IMR-90 (cell line): ENCODE data around the gene ACBD5. TPM values are rescaled to one million over a fixed set of nuclear protein-coding genes. Genes with fewer than 3 reads are reported as not detected.

Experiments used
- ATAC-seq: fragments of 200-7000 bp; cut with Tn5 transposase; 2 replicates; pipeline ENCODE4 v1.9.1; 2020; ENCODE audit warnings: low read depth, mild to moderate bottlenecking, moderate library complexity
- BruUV-seq: library from RNA; stranded (reverse); fragments of 400-500 nt; replicated peaks from 2 replicates; lab custom pipeline; 2021; lab: Mats Ljungman, UMichigan
- CTCF ChIA-PET: fragments of 300-600 bp; formaldehyde crosslinking; extraction: SDS; loops from one replicate; lab custom pipeline; 2021; ENCODE audit warnings: antibody characterized with exemption; lab: Yijun Ruan, JAX
- POLR2A ChIA-PET: fragments of 300-600 bp; sonication (Branson Sonifier 250); formaldehyde crosslinking; loops from one replicate; lab custom pipeline; 2022; ENCODE audit warnings: antibody characterized with exemption; ENCODE audit not compliant: unreplicated experiment; lab: Charles Lee
- DNase-seq: peaks from one replicate; pipeline ENCODE4 v3.0.0; 2013
- H2AFZ ChIP-seq: replicated peaks from 2 replicates; pipeline ENCODE3; 2013; ENCODE audit warnings: low read length, mild to moderate bottlenecking; ENCODE audit not compliant: poor library complexity
- H2AK5ac ChIP-seq: 2 replicates; pipeline ENCODE4 v1.6.1; 2013; ENCODE audit warnings: low read depth, low read length, inconsistent platforms
- H2AK9ac ChIP-seq: replicated peaks from 2 replicates; pipeline ENCODE3; 2013; ENCODE audit warnings: mild to moderate bottlenecking, low read depth, low read length, moderate library complexity; ENCODE audit not compliant: poor library complexity
- H2BK120ac ChIP-seq: 2 replicates; pipeline ENCODE4 v1.6.1; 2013; ENCODE audit warnings: low read depth, low read length, inconsistent platforms
- H2BK15ac ChIP-seq: 3 replicates; pipeline ENCODE4 v1.6.1; 2013; ENCODE audit warnings: low read depth, low read length, inconsistent platforms
- H2BK20ac ChIP-seq: 2 replicates; pipeline ENCODE4 v1.6.1; 2013; ENCODE audit warnings: low read depth, mild to moderate bottlenecking, inconsistent platforms, low read length, moderate library complexity
- H2BK5ac ChIP-seq: 2 replicates; pipeline ENCODE4 v1.6.1; 2013; ENCODE audit warnings: mild to moderate bottlenecking, low read depth, low read length, inconsistent platforms; ENCODE audit not compliant: poor library complexity, severe bottlenecking
- H3K14ac ChIP-seq: replicated peaks from 2 replicates; pipeline ENCODE4 v1.6.1; 2013; ENCODE audit warnings: low read depth, low read length, inconsistent platforms
- H3K18ac ChIP-seq: 2 replicates; pipeline ENCODE4 v1.6.1; 2013; ENCODE audit warnings: low read depth, low read length, control low read depth
- H3K23ac ChIP-seq: 2 replicates; pipeline ENCODE4 v1.6.1; 2013; ENCODE audit warnings: low read depth, low read length, inconsistent platforms
- H3K27ac ChIP-seq: 2 replicates; pipeline ENCODE4 v1.5.1; 2013; ENCODE audit warnings: mild to moderate bottlenecking, control low read depth, low read length; ENCODE audit not compliant: insufficient read depth
- H3K27me3 ChIP-seq: 2 replicates; pipeline ENCODE4 v1.6.1; 2013; ENCODE audit warnings: low read length; ENCODE audit not compliant: control insufficient read depth, insufficient read depth
- H3K36me3 ChIP-seq: 2 replicates; pipeline ENCODE4 v1.6.1; 2013; ENCODE audit warnings: low read length, mixed read lengths; ENCODE audit not compliant: control insufficient read depth, insufficient read depth
- H3K4ac ChIP-seq: 2 replicates; pipeline ENCODE4 v1.6.1; 2013; ENCODE audit warnings: low read depth, low read length, inconsistent platforms
- H3K4me1 ChIP-seq: 2 replicates; pipeline ENCODE4 v1.6.1; 2013; ENCODE audit warnings: low read length, mixed read lengths; ENCODE audit not compliant: control insufficient read depth, insufficient read depth
- H3K4me2 ChIP-seq: 2 replicates; pipeline ENCODE4 v1.6.1; 2013; ENCODE audit warnings: low read depth, mild to moderate bottlenecking, control low read depth, low read length, moderate library complexity
- H3K4me3 ChIP-seq: 2 replicates; pipeline ENCODE4 v1.5.1; 2013; ENCODE audit warnings: low read depth, mild to moderate bottlenecking, control low read depth, low read length, moderate library complexity; ENCODE audit not compliant: insufficient read depth
- H3K56ac ChIP-seq: 2 replicates; pipeline ENCODE4 v1.6.1; 2013; ENCODE audit warnings: low read length, inconsistent platforms; ENCODE audit not compliant: insufficient read depth; ENCODE audit errors: extremely low read depth
- H3K79me1 ChIP-seq, 2 experiments: 2 replicates each; pipeline ENCODE4 v1.6.1; 2013; ENCODE audit warnings: low read length in 2 of 2, inconsistent platforms in 1 of 2, low read depth in 1 of 2
- H3K9ac ChIP-seq: 2 replicates; pipeline ENCODE4 v1.6.1; 2013; ENCODE audit warnings: low read depth, low read length, control low read depth
- H3K9me1 ChIP-seq: 2 replicates; pipeline ENCODE4 v1.6.1; 2013; ENCODE audit warnings: low read length, inconsistent platforms; ENCODE audit not compliant: insufficient read depth
- H3K9me3 ChIP-seq: 2 replicates; pipeline ENCODE4 v1.6.1; 2013; ENCODE audit warnings: low read length; ENCODE audit not compliant: control insufficient read depth, insufficient read depth
- H4K20me1 ChIP-seq: 2 replicates; pipeline ENCODE4 v1.6.1; 2013; ENCODE audit warnings: low read length, inconsistent platforms; ENCODE audit not compliant: insufficient read depth
- H4K5ac ChIP-seq: 2 replicates; pipeline ENCODE4 v1.6.1; 2013; ENCODE audit warnings: mild to moderate bottlenecking, low read depth, low read length, control low read depth
- H4K8ac ChIP-seq, 2 experiments: 2 replicates each; pipeline ENCODE4 v1.6.1; 2013; ENCODE audit warnings: low read depth in 2 of 2, low read length in 2 of 2, control low read depth in 1 of 2, inconsistent platforms in 1 of 2
- H4K91ac ChIP-seq: 2 replicates; pipeline ENCODE4 v1.6.1; 2013; ENCODE audit warnings: low read depth, low read length, inconsistent platforms; ENCODE audit not compliant: insufficient read depth
- BHLHE40 ChIP-seq: fragments of 150-350 bp; IDR thresholded peaks from 2 replicates; pipeline ENCODE4 v1.6.1; 2016; ENCODE audit warnings: mild to moderate bottlenecking, low read depth, low read length
- CEBPB ChIP-seq: IDR thresholded peaks from 2 replicates; pipeline ENCODE4 v1.6.1; 2012; ENCODE audit warnings: low read depth, low read length, improper control_type of control experiment
- CHD1 ChIP-seq: IDR thresholded peaks from 2 replicates; pipeline ENCODE4 v1.6.1; 2012; ENCODE audit warnings: low read depth, low read length, improper control_type of control experiment
- CTCF ChIP-seq: conservative IDR thresholded peaks from 2 replicates; pipeline ENCODE4 v1.5.1; 2012; ENCODE audit warnings: mild to moderate bottlenecking, low read depth, low read length, improper control_type of control experiment
- ELK1 ChIP-seq: fragments of 150-350 bp; IDR thresholded peaks from 2 replicates; pipeline ENCODE4 v1.6.1; 2016; ENCODE audit warnings: low read depth, mild to moderate bottlenecking, low read length, moderate library complexity, borderline replicate concordance
- FOS ChIP-seq: fragments of 150-350 bp; IDR thresholded peaks from 2 replicates; pipeline ENCODE4 v1.6.1; 2016; ENCODE audit warnings: low read depth, low read length
- MAFK ChIP-seq: IDR thresholded peaks from 2 replicates; pipeline ENCODE4 v1.6.1; 2012; ENCODE audit warnings: low read depth, low read length, improper control_type of control experiment
- MAZ ChIP-seq: IDR thresholded peaks from 2 replicates; pipeline ENCODE4 v1.6.1; 2012; ENCODE audit warnings: low read depth, mild to moderate bottlenecking, low read length, improper control_type of control experiment, moderate library complexity, borderline replicate concordance
- MXI1 ChIP-seq: IDR thresholded peaks from 2 replicates; pipeline ENCODE4 v1.6.1; 2012; ENCODE audit warnings: low read depth, mild to moderate bottlenecking, low read length, moderate library complexity, borderline replicate concordance
- NFE2L2 ChIP-seq: fragments of 150-350 bp; IDR thresholded peaks from 2 replicates; pipeline ENCODE4 v1.6.1; 2016; ENCODE audit warnings: low read depth, mild to moderate bottlenecking, low read length
- POLR2A ChIP-seq: IDR thresholded peaks from 2 replicates; pipeline ENCODE4 v1.6.1; 2012; ENCODE audit warnings: mild to moderate bottlenecking, low read depth, low read length
- RAD21 ChIP-seq: IDR thresholded peaks from 2 replicates; pipeline ENCODE4 v1.6.1; 2012; ENCODE audit warnings: low read length, improper control_type of control experiment
- RCOR1 ChIP-seq: IDR thresholded peaks from 2 replicates; pipeline ENCODE4 v1.6.1; 2012; ENCODE audit warnings: mild to moderate bottlenecking, low read length, improper control_type of control experiment; ENCODE audit not compliant: insufficient replicate concordance
- RFX5 ChIP-seq: IDR thresholded peaks from 2 replicates; pipeline ENCODE4 v1.8.0; 2012; ENCODE audit warnings: low read depth, mild to moderate bottlenecking, low read length, moderate library complexity
- SMC3 ChIP-seq: fragments of 150-350 bp; IDR thresholded peaks from 2 replicates; pipeline ENCODE4 v1.6.1; 2016; ENCODE audit warnings: low read depth, mild to moderate bottlenecking, antibody characterized with exemption, low read length, moderate library complexity
- USF2 ChIP-seq: fragments of 150-350 bp; IDR thresholded peaks from 2 replicates; pipeline ENCODE4 v1.6.1; 2017; ENCODE audit warnings: mild to moderate bottlenecking, antibody characterized with exemption, low read length, low read depth
- WGBS, 2 experiments: methylation state at CpG; one replicate each; pipeline versions ENCODE4 v1.1.5 to v1.1.7; 2013; ENCODE audit warnings: missing lambda C conversion rate in 2 of 2; ENCODE audit not compliant: insufficient read length in 1 of 2; ENCODE audit errors: extremely low coverage in 2 of 2; 5-methylcytosine and 5-hydroxymethylcytosine counted together
- dilution Hi-C: fragments of 300-500 bp; cut with HindIII; formaldehyde crosslinking; loops from one replicate; pipeline ENCODE4 v1.14.3; 2018; ENCODE audit warnings: low sequenced_read_pairs; ENCODE audit not compliant: unreplicated experiment
- in situ Hi-C: fragments of 300-500 bp; cut with MboI; formaldehyde crosslinking; loops from 3 replicates; pipeline ENCODE4 v1.14.3; 2019; ENCODE audit warnings: low sequenced_read_pairs, inconsistent platforms, mixed read lengths
- intact Hi-C: fragments of 100-400 bp; cut with micrococcal nuclease; formaldehyde crosslinking; loops from 2 replicates; pipeline ENCODE4 v1.10.0; 2022
- polyA plus RNA-seq, 3 experiments: library from polyadenylated mRNA; depleted of rRNA; stranded (reverse); fragments of >200 nt; gene quantifications; 2 replicates each; pipeline ENCODE4 v1.2.3, GENCODE V29; 2012; ENCODE audit warnings: low replicate concordance in 1 of 3
- total RNA-seq: library from RNA; depleted of rRNA; stranded (reverse); fragments of >200 nt; gene quantifications from 2 replicates; pipeline ENCODE4 v1.2.3, GENCODE V29; 2012

The ACBD5 gene
- total and polyA plus RNA-seq, 2 of the 4 experiments (the other 2 are of a cell fraction): 7.7 to 11.7 TPM

- H3K56ac ChIP-seq: no peak overlapping the region
- no peak overlapping the region for H3K14ac ChIP-seq
- H4K8ac ChIP-seq: no peak overlapping the region
- no peak for ATAC-seq
- ChIA-PET CTCF (interaction anchor here (0.7 kb wide), 1 partner anchor 35 kb away, joined by 3 read pairs; no protein-coding TSS in a partner anchor), POLR2A (no interaction called here)
- H3K9ac ChIP-seq: no peak overlapping the region
- H2BK120ac ChIP-seq: no peak overlapping the region
- no peak overlapping the region for H3K4ac ChIP-seq
- dilution Hi-C loops: no loop called here
- no peaks in the 10 kb centered on the region for H3K9me1 ChIP-seq
- no peaks in the 10 kb centered on the region for H3K27me3 ChIP-seq
- H4K20me1 ChIP-seq: no peaks in the 10 kb centered on the region
- no peak for DNase-seq
- no peak overlapping the region for H3K4me3 ChIP-seq
- H2AK9ac ChIP-seq: no peak overlapping the region
- TF ChIP-seq RCOR1 (no peak), NFE2L2 (no peak), RFX5 (no peak), SMC3 (no peak), MXI1 (no peak), MAFK (no peak), CEBPB (no peak), ELK1 (no peak), CHD1 (no peak), USF2 (no peak), CTCF (no peak), FOS (no peak), POLR2A (no peak), RAD21 (no peak), MAZ (no peak), BHLHE40 (no peak)
- no peak overlapping the region for H2AK5ac ChIP-seq
- no TSS peak for BruUV-seq
- H3K36me3 ChIP-seq: peaks cover 6% of the 10 kb centered on the region
- no peak overlapping the region for H2BK5ac ChIP-seq
- in situ Hi-C loops: no loop called here
- H3K18ac ChIP-seq: no peak overlapping the region
- no peak overlapping the region for H2BK15ac ChIP-seq
- H4K5ac ChIP-seq: no peak overlapping the region
- no peak overlapping the region for H3K23ac ChIP-seq
- no peak overlapping the region for H2BK20ac ChIP-seq
- H3K27ac ChIP-seq: no peak overlapping the region
- no peak overlapping the region for H2AFZ ChIP-seq
- no peaks in the 10 kb centered on the region for H3K9me3 ChIP-seq
- no peak overlapping the region for H4K91ac ChIP-seq
- no peaks in the 10 kb centered on the region; the same call in 1 of the 2 replicates for H3K4me1 ChIP-seq
- intact Hi-C loops: no loop called here
- WGBS, 2 experiments: no CpG with 5 or more reads among the region's 4 CpGs
- H3K79me1 ChIP-seq: no peaks in the 10 kb centered on the region
- no peak overlapping the region for H3K4me2 ChIP-seq
These were observed 51.7 kb downstream of the ACBD5 start for GRCh38 chr10:27188897-27189296.
